Measurements from ENCODE around the gene B3GALT4.

The B3GALT4 gene

GRCh38 chr6:33276864-33277662 is at the start of gene B3GALT4 (continued):
- TF ChIP-seq PRDM4 (tag by site-specific recombination; IDR thresholded peaks at IDR 0.05) (0 out of 2 replicates have a peak, but pooled peaks have one; percentile 44), ZBTB49 (tag by site-specific recombination; IDR thresholded peaks at IDR 0.05; ENCODE audit: low read depth) (no peak), ZNF518A (tag by site-specific recombination; conservative IDR thresholded peaks at IDR 0.05; ENCODE audit: low read depth) (no peak), ZNF223 (tag by site-specific recombination; IDR thresholded peaks at IDR 0.05) (peak; percentile 74), REPIN1 (tag by site-specific recombination; IDR thresholded peaks at IDR 0.05; ENCODE audit: low read depth) (0 out of 2 replicates have a peak, but pooled peaks have one; percentile 63), MZF1 (tag by site-specific recombination; IDR thresholded peaks at IDR 0.05; ENCODE audit: borderline replicate concordance) (peak; percentile 86), PRDM1 (tag by site-specific recombination; IDR thresholded peaks at IDR 0.05) (no peak), KLF9 (tag by site-specific recombination; IDR thresholded peaks at IDR 0.05; ENCODE audit: low read depth) (peak; percentile 80), ZNF239 (tag by site-specific recombination; IDR thresholded peaks at IDR 0.05) (no peak), ZNF2 (tag by site-specific recombination; IDR thresholded peaks at IDR 0.05) (peak; percentile 64; the same call in 1 of the 2 replicates), HIC1 (tag by site-specific recombination; IDR thresholded peaks at IDR 0.05) (no peak), INSM2 (tag by site-specific recombination; IDR thresholded peaks at IDR 0.05) (0 out of 2 replicates have a peak, but pooled peaks have one; percentile 9), ZNF37A (tag by site-specific recombination; IDR thresholded peaks at IDR 0.05) (no peak), ZNF391 (tag by site-specific recombination; IDR thresholded peaks at IDR 0.05; ENCODE audit: borderline replicate concordance, low read depth) (peak; percentile 73; the same call in 1 of the 2 replicates), ZNF202 (tag by site-specific recombination; IDR thresholded peaks at IDR 0.05; ENCODE audit: borderline replicate concordance) (no peak), ZBTB26 (tag by site-specific recombination; optimal IDR thresholded peaks at IDR 0.05) (peak; percentile 94), BCL6B (tag by site-specific recombination; IDR thresholded peaks at IDR 0.05) (no peak), ZNF785 (tag by site-specific recombination; IDR thresholded peaks at IDR 0.05) (no peak), SCRT2 (tag by site-specific recombination; IDR thresholded peaks at IDR 0.05) (no peak), ZNF48 (tag by site-specific recombination; IDR thresholded peaks at IDR 0.05) (no peak), ZNF768 (tag by site-specific recombination; IDR thresholded peaks at IDR 0.05) (peak; percentile 45; the same call in 1 of the 2 replicates)
